Measurements from ENCODE around the gene MMS22L.

The MMS22L gene

GRCh38 chr6:97102145-97102790 lies 180.7 kb downstream of the MMS22L start:
- DNase-seq = no peak
- Mint-ChIP-seq H3K4me1 (ENCODE audit: low read depth) (peaks cover 4% of the 10 kb centered on the region), H3K36me3 (ENCODE audit: low read depth) (no peaks in the 10 kb centered on the region), H3K27ac (no peak overlapping the region), H3K4me3 (no peak overlapping the region), H3K27me3 (no peaks in the 10 kb centered on the region), H3K9me3 (no peaks in the 10 kb centered on the region)

GRCh38 chr6:97100696-97101095 lies 182.3 kb downstream of the MMS22L start:
- Mint-ChIP-seq H3K4me3 (no peak overlapping the region), H3K36me3 (ENCODE audit: low read depth) (no peaks in the 10 kb centered on the region), H3K4me1 (ENCODE audit: low read depth) (peaks cover 4% of the 10 kb centered on the region), H3K27ac (no peak overlapping the region), H3K27me3 (no peaks in the 10 kb centered on the region), H3K9me3 (no peaks in the 10 kb centered on the region)
- DNase-seq = no peak

DNA sequence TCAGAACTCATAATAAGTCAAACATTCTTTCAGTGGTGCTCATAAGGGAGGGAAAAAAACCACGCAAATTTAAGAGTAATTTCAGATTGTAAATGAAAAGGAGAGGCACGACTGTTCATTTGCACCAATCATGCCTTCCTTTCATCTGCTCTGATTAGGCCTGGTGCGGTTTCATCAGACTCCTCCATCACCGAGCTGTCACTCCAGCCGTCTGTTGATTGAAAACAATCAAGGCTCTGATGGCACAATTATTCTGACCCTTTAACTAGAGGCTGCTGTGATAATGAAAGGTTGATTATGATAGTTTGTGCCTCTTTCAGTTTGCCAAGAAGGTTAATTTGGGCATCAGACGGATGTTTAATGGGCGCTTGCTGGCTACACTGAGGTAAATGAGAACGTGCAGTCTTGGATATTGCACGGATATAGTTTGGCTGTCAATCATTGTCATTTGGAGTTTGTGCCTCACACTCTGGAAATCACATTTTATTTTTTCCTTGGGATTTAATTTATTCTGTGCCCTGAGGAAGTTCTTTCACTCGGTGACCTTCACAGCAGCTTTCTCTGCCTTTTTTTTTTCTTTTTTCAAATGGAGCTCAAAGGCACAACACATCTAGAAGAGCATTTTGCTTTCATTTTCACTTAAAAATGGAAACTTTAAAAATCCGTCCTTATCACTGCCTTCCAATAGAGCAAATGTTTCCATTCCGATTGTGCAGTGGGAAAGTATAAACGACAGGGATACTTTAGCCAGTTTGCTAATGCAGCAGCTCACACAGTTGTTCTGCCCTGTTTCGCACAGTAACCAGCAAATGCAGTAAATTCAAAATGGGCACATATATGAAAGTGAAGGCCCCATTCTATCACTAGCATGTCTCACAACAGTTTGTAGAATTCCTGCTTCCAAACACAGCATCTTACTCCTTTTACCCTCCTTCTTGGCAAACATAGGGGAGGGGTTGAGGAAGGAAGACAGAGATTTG lies 185.7 kb downstream of the MMS22L start:
- Mint-ChIP-seq H3K4me1 (ENCODE audit: low read depth) (peaks cover 4% of the 10 kb centered on the region), H3K27me3 (no peaks in the 10 kb centered on the region), H3K36me3 (ENCODE audit: low read depth) (no peaks in the 10 kb centered on the region), H3K27ac (no peak overlapping the region), H3K9me3 (no peaks in the 10 kb centered on the region), H3K4me3 (no peak overlapping the region)
- DNase-seq = no peak

DNA sequence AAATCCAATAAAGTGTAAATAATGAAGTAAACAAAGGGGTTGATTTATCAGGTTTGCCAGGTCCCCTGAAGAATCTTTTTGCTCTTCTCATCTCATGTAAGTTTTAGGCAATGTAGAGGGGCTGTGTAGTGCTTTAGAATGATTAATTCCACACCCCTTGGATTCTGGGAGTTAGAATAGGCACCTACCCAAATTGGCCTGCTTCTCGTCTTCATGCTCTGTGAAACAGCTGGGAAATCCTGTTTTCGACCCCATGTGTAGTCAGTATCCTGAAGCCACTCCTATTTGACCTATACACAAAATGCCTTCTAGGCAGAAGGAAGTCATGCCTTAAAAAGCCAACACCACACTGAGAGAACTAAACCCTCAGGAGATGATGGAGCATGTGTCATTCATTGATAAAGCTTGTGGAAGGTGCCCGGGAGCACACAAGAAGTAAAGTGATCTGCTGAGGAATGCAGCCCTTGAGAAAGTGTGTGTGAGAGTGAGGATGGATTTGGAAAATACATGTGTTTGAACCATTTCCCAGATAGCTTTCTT lies 187.6 kb downstream of the MMS22L start:
- peaks cover 4% of the 10 kb centered on the region for H3K4me1 Mint-ChIP-seq (ENCODE audit: low read depth)
- no peaks in the 10 kb centered on the region for H3K36me3 Mint-ChIP-seq (ENCODE audit: low read depth)
- DNase-seq = no peak
- no peaks in the 10 kb centered on the region for H3K9me3 Mint-ChIP-seq
- H3K27me3 Mint-ChIP-seq = no peaks in the 10 kb centered on the region
- no peak overlapping the region for H3K27ac Mint-ChIP-seq
- H3K4me3 Mint-ChIP-seq = no peak overlapping the region

DNA sequence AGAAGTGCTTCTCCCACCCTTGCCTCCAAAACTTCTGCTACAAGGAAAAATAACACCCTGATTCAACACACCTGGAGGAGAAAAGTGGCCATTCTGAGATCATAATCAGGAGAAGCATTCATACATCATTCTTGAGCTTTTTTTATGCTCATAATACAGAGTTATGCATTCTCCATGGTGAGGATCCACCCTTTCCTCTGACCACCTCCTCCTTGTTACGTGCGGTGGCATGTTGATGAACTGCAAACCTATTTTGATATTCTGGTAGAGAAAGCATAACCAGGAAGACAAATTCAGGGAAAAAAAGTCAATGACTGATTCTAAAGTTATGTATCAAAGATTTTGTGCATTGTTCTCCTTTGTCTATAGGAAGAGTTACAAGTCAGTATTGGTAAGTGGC lies 188.6 kb downstream of the MMS22L start:
- Mint-ChIP-seq H3K4me3 (no peak overlapping the region), H3K9me3 (no peaks in the 10 kb centered on the region), H3K27me3 (no peaks in the 10 kb centered on the region), H3K27ac (no peak overlapping the region), H3K36me3 (ENCODE audit: low read depth) (no peaks in the 10 kb centered on the region), H3K4me1 (ENCODE audit: low read depth) (peaks cover 4% of the 10 kb centered on the region)
- no peak for DNase-seq

- H3K4me1 Mint-ChIP-seq (ENCODE audit: low read depth) = peaks cover 4% of the 10 kb centered on the region
- no peaks in the 10 kb centered on the region for H3K9me3 Mint-ChIP-seq
- no peak overlapping the region for H3K27ac Mint-ChIP-seq
- H3K36me3 Mint-ChIP-seq (ENCODE audit: low read depth) = no peaks in the 10 kb centered on the region
- no peak overlapping the region for H3K4me3 Mint-ChIP-seq
- DNase-seq = no peak
- no peaks in the 10 kb centered on the region for H3K27me3 Mint-ChIP-seq
Observed at GRCh38 chr6:97092673-97093305, 190.2 kb downstream of the MMS22L start.
